Fibroblast of skin of scalp (primary cell): Measurements from ENCODE around the gene MTUS2.

Experiments used
- DNase-seq: peaks from one replicate; pipeline ENCODE4 v3.0.0-alpha.2; 2013

Gene MTUS2

GRCh38 chr13:29535663-29536655 lies 715.8 kb downstream of the MTUS2 start:
- DNase-seq: no peak

DNA sequence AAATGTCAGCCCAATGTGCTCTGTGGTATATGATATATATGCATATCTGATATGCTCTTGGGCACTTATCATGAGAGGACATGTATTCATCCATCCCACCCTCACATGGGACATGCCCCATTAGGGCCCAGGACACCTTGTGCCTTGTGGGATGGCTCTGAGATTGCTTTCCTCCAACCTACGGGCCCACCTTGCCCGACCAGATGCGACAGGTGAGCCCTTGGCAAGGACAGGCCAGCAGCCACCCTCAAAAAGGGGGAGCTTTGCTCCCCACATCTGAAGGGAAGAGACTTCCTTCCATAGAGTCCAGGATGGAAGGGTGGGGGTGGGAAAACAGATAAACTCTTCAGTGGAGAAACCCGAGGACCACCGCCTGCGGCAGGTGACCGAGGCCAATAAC lies 716.7 kb downstream of the MTUS2 start:
- DNase-seq: no peak

DNA sequence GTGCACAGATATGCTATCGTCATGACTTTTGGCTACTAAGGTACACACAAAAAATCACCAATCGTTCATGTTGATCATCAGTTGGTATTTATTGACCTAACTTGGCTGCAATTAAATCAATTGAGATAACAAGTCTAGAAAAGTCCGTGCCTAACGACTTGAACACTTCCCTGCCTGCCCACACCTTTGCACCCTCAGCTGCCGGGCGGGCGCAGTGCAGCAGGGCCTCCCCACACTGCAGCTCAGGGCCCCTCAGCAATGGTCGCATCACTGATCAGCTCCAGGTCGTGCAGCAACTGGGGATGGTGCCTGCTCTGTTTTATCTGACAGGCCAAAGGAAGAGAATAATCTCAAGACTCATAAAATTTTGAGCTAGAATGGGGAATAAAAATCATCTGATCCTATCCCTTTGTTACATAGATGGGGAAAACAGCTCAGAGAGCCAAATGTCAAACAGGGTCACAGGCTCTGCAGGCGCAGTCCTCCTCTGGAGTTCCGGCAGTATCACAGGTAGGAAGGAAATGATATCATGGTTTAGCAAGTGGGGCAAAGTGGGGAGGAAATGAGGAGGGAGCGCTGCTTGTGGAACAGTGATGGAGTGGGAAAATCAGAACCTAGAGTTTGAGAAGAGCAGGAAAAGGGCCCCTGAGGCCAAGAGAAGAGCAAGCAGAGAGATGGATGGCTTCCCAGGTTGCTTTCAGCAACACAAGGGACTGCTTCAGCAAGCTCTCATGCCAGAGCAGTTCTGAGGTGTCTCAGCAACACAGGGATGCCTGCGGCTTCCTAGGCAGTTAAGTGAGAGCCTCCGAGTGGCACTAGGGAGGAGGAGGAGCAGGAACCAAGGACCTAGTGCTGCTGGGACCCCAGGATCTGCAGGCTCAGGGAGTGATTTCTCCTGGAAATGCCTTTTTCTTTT lies 717.9 kb downstream of the MTUS2 start:
- no peak for DNase-seq

DNA sequence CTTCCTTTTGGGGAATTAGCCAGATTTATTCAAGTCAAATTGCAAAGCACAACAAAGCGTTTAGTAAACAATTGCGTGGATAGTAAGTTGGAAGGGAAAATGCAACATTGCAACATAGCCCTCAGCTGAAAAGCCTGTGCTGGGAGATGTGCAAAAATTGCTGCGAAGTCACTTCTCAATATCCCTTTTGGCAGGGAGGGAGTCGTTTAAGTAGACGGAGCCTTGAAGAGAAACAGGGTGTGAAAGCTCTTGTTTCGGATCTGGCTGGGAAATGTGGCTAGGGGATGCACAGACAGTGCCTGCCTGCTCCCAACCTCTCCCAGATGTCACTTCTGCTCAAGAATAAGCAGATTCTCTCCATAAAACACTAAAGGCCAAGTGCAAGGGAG lies 718.5 kb downstream of the MTUS2 start:
- no peak for DNase-seq

GRCh38 chr13:29539856-29540255 lies 719.7 kb downstream of the MTUS2 start:
- no peak for DNase-seq

DNA sequence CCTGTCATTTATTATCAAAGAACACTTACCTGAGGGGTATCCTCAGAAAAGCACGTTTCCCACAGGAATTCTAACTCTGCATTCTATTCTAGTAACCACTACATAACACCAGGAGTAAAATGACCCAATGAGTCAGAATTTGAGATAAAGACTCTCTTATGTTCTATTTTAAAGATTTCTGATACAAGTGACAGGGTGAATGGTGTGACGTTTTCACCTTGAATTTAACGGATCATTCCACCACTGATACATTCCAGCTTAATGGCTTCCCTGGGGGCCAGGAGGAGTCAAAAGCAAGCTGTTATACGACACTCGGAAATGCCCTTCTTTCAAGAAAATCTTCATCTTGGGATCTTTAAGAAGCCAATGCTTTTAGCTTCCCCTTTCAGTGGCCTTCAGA lies 720.2 kb downstream of the MTUS2 start:
- no peak for DNase-seq

DNA sequence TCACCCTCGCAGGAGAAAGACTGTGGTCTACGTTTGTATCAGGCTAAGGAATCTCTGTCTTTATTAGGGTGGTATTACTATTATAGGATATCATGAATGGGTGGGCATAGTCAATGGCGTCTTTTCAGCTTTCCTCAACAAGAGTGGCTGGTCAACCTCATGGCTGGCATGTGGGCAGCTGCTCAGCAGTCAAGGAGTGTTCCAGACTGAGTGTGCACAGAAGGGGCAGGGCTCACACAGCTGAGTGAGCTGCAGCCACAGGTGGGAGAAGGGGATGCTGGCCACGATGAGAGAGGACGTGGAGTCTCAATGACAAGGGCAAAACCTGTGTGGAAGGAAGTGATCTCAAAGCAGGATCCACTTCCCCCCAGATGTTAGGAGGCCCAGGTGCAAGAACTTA lies 720.7 kb downstream of the MTUS2 start:
- DNase-seq: no peak

DNA sequence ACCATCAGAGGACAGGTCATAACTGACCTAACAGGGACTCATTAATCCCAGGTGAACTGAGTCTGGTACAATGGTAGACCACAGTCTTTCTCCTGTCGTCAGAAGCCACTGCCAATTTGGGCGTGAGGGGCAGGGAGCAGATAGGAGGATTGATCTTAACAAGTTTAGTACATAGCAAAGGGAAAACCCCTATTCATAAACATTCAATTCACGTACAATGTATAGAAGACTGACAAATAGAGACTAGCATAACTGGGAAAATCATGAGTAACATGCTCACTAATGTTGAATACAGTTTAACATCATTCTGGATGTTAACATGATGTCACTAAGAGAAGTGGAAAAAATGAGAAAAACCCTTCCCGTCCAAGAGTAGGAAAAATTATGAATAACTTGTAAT lies 721.3 kb downstream of the MTUS2 start:
- no peak for DNase-seq

DNA sequence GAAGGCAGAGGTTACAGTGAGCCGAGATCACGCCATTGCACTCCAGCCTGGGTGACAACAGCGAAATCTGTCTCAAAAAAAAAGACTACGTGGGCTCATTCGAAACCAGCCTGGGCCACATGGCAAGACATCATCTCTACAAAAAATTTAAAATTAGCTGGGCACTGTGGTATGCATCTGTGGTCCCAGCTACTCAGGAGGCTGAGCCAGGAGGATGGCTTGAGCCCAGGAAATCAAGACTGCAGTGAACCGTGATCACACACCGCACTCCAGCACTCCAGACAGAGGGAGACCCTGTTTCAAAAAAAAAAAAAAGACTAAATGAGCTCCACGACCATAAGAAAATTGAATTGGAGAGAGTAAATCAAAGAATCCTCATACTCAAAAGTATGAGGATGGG lies 722.2 kb downstream of the MTUS2 start:
- no peak for DNase-seq

- peak; percentile 71 for DNase-seq
Measured at GRCh38 chr13:29543230-29544215, 723.4 kb downstream of the MTUS2 start.

GRCh38 chr13:29545988-29546387 lies 725.8 kb downstream of the MTUS2 start:
- DNase-seq: no peak

GRCh38 chr13:29546662-29547061 lies 726.5 kb downstream of the MTUS2 start:
- DNase-seq: no peak

DNA sequence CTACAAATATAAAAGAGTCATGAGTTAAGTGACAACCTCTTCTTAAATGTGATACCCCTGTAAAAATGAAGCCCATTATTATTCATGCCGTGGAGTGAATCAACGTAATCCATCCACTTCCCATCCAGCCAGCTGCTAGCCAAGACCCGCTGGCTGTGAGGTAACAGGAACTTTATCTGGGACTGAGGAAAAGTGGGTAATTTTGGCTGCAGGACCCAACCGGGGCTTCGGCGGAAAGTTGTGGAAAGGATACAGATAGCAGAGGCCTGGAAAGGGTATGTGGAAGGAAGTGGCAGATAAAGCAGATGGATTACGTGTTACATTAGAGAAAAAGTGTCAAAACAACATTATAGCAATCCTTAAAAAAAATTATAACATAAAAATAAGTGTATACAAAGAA lies 727.0 kb downstream of the MTUS2 start:
- no peak for DNase-seq

DNA sequence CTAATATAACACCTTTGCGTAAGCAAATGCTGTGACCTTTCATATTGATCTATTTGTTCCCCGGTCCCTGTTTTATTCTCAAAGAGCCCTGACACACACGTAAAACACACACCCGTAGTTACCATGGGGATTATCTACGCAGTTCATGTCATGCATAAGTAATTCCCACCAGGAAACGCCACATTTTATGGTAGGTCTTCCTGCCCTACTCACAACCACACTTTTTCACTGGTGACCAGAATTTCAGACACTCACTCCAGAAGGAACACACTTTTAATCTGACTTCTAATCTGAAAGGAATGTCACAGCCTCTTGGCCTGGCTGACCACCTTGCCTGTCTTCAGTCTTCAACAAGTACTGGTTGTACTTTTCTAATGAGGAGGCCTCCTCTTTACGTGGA lies 728.6 kb downstream of the MTUS2 start:
- no peak for DNase-seq

DNA sequence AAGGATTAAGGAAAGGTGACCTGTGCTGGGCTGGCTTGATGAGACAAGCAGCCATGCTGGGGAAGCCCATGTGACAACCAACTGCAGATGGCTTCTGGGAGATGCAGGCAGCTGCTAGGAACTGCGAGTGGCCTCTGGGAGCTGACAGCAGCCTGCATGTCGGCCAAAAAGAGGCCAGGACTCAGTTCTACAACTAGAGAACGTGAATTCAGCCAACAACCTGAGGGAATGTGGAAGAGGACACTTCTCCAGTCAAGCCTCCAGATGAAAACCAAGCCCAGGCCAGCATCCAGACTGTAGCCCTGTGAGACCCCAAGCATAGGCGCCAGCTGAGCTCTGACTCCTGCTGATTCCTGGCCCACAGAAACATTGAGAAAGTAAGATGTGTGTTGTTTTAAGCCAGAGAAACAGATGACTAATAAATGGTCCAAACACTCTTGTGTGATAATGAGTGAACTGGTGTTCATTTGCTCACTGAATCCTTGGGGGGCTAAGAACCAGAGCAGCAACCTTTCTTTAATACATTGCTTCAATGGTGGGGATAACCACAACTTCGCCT lies 730.4 kb downstream of the MTUS2 start:
- peak; percentile 20 for DNase-seq

DNA sequence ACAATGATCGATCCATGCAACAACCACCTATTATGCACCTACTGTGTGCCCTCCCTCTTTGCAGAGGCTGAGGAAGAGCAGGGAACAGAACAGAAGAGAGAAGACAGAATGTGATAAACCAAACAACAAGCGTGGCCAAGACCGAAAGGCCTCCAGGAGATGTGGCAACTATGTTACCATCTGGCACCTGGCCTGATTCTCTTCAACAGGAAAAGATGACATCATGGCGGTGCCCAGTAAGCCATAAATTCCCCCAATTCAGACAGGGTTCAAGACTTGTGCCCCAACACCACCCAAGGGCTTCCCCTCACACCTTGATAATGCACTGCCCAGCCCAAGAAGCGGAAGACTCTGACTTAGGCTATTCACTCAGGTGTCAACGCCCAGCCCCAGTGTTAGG lies 731.1 kb downstream of the MTUS2 start:
- no peak for DNase-seq
